Measurements from ENCODE around the gene PODXL2.
"Not testable (repeated sequence)": the region's sequence is repeated elsewhere in the genome, so short reads cannot be mapped to it uniquely, and the experiment has no call there.

Gene PODXL2

DNA sequence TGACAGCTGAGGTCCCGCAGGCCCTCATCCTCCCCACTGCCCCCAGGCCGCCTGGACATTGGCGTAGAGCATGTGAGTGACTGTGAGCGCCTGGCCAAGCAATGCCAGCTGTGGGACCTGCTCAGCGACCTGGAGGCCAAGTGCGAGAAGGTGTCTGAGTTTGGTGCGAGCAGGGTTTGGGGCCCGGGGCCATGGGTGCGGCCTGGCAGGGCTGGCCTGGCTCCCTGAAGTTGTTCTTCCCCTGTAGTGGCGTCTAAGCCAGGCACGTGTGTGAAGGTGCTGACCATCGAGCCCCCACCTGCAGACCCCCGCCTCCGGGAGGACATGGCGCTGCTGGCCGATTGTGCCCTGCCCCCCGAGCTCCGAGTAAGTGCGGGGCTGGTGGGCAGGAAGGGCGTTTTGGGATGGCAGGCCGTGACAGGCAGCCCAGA lies 48.0 kb downstream of the PODXL2 start:
- no peak for DNase-seq

DNA sequence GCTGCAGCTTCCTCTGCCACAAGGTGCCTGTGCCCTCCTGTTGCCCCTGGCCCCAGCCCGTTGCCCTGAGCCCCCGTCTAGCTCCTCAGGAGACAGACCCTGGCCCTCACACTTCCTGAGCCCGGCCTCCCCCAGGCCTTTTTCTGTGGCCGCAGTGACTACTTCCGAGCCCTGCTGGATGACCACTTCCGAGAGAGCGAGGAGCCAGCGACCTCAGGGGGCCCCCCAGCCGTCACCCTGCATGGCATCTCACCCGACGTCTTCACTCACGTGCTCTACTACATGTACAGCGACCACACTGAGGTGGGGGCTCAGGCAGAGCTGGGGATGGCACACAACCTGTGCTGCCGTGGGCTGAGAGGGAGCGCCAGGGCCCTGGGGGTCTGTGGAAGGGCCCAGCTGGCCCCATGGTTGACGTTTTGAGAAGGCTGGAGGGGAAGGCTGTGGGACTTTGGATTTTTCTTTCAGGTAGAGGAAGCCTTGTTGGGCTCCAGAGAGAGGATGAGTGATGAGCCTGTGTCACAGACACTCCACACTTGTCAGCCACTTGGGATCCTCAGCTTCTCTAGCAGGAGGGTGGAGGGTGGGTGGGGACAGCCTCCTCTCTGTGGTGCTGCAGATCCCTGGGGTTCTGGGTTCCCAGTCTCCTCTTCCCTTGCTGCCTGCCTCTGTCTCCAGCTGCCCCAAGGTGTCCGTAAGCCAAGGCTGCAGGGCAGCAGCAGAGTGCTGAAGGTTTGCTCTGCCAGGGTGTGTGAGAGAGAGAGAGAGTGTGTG lies 48.7 kb downstream of the PODXL2 start:
- DNase-seq, result no peak

DNA sequence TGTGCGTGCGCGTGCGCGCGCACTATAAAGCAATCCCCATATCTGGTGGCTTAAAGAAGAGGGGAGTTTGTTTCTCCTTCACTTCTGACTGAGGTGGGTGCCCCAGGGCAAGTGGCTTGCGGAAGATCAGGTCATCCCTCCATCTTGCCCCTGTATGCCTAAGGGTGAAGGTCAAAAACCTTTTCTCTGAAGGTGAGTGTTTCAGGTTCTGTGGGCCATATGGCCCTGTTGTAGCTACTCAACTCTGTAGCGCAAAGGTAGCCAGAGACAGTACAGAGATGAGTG lies 49.3 kb downstream of the PODXL2 start:
- DNase-seq, result no peak

DNA sequence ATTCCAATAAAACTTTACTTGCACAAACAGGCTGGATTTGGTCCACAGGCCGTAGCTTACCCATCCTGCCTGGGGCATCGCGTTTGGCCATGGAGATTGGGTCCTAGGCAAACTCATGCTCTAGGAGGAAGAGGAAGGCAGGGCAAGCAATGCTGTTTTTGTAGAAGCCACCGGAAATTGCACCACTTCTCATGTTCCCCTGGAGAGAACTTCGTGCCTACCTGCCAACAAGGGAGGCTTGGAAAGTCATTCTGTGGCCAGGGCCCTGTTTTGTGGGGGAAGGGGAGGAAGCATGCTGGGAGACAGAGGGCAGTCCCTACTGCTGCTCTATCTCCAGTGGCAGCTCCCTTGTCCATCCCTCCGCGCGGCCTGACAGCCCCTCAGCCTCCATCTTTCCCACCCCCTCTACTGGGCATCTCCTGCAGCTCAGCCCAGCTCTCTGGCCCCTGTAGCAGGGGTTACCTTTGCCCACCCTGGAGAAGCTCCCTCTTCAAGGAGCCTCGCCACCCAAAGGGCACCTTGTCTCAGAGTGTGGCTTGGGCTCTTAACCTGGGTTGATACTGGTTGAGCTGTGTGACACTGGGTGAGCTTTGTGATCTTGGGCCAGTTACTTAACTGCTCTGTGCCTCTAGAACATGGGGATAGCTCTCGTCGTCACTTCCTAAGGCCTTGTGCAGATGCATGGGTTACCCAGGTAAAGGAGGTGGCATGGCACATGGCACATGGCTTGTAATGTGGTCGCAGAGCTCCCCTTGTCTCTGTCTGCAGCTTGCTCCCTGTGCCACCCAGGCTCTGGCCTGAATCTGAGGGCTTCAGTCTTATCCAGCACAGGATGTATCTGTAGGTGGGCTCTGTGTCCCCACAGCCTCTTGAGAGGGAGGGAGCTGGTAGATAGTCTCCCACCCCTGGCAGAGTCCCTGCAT lies 49.9 kb downstream of the PODXL2 start:
- DNase-seq, result no peak

DNA sequence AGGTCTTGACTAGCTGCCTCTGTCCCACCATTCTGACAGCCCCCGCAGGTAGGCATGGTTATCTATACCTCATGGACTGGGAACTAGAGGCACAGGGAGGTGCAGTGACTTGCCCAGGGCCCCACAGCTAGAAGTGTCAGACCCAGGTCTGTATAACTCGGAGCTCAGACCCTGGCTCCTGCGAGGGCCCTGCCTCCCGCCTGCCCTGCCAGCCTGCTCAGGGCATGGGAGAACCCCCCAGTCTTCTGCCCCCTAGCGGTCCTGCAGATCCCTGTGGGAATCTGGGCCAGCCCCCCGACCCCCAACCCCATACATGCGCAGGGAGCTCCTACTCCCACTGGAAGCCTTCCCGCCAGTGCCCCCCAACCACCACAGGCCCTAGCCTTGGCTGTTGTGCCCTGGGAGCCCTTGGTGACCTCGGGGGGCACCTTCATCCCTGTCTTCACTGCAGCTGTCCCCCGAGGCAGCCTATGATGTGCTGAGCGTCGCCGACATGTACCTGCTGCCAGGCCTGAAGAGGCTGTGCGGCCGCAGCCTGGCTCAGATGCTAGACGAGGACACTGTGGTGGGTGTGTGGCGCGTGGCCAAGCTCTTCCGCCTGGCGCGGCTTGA lies 50.7 kb downstream of the PODXL2 start:
- DNase-seq, result no peak

DNA sequence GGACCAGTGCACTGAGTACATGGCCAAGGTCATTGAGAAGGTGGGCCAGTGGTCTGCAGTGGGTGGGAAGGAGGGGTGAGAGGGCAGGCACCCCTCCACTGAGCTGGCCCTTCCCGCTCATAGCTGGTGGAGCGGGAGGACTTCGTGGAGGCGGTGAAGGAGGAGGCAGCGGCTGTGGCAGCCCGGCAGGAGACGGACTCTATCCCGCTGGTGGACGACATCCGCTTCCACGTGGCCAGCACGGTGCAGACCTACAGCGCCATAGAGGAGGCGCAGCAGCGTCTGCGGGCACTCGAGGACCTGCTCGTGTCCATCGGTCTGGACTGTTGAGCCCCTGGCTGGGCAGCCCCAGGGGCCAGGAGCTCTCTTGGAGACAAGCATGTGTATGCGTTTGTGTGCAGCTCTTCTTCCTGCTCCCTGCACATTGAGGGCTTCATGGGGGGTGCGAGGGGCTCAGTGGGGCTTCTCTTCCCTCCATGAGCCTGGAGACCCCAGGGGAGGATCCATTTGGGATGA lies 51.2 kb downstream of the PODXL2 start:
- no peak for DNase-seq

DNA sequence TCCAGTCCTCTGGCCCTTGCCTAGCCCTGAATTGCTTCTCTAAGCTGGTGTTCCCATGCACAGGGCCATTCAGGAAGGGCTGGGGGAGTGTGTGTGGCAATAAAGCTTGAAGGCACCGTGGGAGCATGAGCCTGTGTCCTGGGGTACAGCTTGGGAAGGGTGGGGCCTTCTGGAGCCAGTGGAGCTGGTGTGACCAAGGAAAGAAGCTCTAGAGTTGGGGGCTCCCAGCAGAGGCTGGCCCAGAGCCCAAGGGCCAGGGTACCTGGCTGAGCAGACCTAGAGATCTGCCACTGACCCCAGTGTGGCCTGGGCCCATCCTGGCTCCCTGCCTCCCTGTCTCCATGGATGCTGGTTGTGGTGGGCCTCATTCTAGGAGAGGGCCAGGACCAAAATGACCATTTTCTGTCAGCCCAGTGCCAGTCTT lies 51.8 kb downstream of the PODXL2 start:
- DNase-seq, result no peak

DNA sequence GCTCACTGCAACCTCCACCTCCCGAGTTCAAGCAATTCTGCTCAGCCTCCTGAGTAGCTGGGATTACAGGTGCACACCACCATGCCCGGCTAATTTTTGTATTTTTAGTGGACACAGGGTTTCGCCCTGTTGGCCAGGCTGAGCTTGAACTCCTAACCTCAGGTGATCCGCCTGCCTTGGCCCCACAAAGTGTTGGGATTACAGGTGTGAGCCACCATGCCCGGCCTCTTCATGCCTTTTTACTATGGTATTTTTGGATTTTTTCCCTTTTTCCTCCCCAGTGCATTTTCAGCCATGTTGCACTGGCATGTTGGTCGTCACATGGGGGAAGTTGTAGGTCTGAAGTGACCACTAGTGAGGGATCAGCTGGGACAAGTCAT lies 53.2 kb downstream of the PODXL2 start:
- DNase-seq, result not testable (repeated sequence)

DNA sequence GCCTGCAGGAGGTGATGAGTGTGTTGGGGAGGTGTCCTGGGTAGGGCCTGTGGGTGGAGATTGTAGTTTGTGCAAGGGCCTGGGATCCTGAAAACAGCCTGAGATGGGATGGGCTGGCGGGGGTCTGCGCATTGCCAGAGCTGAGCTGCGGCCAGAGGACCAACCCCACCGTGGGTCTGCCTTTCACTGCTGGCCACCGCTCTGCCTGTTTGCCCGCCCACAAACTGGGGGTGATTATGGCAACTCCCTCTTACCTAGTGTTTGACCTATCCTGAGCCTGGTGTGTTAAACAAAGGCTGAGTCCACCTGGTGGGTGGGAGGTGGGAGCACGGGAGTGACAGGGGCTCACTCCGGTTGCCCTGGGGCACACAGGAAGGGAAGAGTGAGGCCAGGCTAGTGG lies 53.6 kb downstream of the PODXL2 start:
- no peak for DNase-seq

DNA sequence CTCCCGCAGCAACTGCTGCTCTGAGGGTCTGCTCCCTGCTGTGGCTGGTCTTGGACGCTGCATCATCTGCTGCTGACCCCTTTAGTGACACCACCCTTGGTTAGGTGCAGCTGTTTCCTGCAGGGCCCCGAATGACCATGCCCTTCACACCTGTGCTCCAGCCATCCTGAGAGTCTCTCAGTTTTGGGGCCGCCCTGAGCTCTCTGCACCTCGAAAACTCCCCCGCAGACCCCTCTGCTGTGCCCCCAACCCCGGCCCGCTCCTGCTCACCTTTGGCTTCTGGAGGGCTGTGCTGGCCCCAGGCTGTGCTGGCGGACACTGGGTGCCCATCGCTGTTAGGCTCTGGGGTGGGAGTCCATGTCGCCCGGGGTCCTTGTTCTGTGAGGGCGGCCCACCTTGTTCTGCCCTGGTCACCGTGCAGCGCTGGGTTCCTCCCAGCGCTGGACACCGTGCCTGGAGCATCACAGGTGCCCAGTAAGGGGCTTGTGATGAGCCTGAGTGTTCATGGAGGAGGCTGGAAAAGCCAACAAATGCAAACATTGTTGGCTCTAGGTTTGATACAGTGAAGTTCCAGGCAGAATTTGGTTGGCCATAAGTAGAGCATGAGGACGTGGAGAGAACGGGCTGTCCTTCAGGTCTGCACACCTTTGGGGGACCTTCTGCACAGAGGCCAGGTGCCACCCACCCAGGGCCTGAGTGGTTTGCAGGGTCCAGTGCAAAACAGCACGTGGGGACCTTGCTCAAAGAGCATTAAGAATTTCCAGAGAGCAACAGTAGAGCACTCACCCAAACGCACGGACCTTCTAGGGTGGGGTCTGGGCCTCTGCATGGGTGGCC lies 56.1 kb downstream of the PODXL2 start:
- no peak for DNase-seq

DNA sequence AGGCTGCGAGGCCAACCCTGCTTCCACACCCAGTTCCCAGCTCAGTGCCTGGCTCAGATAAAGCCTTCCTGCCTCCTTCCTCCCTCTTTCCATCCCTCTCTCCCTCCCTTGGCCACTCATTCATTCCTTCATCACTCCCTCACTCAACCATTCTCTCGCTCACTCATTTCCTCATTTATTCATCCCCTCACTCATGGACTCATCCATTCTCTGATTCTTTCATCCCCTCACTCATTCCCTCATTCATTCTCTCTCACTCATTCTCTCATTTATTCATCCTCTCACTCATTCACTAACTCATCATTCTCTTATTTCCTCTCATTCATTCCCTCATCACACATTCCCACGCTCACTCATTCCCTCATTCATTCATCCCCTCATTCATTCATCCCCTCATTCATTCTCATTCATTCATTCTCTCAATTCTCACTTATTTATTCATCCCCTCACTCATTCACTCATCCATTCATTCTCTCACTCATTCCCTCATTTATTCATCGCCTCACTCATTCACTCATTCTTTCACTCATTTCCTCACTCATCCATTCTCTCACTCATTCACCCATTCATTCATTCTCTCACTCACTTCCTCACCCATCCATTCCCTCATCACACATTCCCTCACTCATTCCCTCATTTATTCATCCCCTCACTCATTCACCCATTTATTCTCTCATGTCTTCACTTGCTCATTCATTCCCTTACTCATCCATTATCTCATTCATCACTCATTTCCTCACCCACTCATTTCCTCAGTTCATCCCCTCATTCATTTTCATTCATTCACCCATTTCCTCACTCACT lies 56.9 kb downstream of the PODXL2 start:
- DNase-seq, result no peak

DNA sequence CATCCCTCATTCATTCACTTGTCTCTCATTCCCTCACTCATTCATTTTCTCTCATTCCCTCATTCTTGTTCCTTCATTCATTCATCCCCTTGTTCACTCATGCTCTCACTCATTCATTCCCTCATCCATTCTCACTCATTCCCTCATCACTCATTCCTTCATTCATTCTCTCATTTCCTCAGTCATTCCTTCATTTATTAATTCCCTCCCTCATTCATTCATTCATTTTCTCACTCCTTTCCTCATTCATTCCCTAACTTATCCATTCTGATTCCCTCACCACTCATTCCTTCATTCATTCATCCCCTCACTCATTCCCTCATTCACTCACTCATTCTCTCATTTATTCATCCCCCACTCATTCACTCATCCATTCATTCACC lies 57.5 kb downstream of the PODXL2 start:
- no peak for DNase-seq

DNA sequence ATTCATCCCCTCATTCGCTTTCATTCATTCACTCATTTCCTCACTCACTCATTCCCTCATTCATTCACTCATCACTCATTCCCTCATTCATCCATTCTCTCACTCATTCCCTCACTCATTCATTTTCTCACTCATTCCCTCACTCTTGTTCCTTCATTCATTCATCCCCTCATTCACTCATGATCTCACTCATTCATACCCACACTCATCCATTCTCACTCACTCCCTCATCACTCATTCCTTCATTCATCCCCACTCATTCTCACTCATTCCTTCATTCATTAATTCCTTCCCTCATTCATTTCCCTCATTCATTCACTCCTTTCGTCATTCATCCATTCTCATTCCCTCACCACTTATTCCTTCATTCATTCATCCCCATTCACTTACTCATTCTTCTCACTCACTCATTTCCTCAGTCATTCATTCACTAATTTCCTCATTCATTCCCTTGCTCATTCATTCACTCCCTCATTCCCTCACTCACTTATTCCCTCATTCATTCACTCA lies 58.3 kb downstream of the PODXL2 start:
- DNase-seq, result no peak

DNA sequence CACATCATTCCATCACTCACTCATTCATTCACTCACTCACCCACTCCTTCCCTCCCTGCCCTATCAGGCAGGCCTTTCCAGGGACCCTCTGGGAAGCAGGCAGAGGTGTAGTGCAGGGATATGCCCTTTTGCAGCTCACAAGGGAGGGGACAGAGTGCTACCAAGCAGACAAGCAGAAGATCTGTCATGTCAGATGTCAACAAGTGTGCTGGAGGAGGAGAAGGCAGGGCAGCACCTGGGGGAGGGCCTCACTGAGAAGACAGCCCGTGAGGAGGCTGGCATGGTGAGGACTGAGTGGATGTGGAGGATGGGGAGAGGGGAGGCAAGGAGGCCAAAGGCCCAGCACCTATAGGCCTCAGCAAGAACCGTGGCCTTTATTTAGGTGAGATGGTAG lies 59.0 kb downstream of the PODXL2 start:
- DNase-seq, result no peak

DNA sequence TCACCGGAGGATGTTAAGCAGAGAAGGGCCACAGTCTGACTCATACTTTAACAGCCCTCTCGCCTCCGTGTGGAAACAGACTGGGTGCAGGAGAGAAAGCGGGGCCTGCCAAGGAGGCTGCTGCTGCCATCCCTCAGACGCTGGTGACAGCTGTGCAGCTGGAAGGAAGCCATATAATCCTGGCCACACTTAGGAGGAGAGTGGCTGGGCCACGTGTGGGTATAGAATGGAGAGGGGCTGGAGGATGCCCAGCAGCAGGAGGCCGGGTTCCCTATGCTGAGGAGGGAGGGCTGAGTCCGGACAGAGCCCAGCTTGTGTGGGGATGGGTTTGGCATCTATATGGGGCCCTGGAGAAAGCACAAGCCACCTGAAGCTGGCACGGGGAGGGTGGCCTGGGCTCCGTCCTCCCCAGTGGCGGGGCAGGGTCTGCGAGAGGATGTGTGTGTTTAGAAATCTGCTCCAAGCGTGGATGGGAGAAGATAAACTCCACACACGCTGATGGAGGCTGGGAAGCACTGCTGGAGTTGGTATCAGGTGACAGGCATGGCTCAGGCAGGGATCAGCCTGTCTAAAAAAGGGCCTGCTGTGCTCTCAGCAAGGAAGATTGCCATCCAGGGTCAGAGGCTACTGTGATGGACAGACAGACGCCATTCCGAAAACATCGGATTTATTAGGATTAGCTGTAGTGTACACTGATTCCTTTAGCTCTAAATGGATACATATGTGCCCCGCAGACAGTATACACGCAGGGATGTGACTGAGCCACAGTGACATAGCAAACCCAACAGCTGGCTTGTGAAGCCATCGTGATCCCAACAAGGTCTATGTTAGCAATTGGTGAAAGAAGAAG lies 59.7 kb downstream of the PODXL2 start:
- DNase-seq, result no peak

DNA sequence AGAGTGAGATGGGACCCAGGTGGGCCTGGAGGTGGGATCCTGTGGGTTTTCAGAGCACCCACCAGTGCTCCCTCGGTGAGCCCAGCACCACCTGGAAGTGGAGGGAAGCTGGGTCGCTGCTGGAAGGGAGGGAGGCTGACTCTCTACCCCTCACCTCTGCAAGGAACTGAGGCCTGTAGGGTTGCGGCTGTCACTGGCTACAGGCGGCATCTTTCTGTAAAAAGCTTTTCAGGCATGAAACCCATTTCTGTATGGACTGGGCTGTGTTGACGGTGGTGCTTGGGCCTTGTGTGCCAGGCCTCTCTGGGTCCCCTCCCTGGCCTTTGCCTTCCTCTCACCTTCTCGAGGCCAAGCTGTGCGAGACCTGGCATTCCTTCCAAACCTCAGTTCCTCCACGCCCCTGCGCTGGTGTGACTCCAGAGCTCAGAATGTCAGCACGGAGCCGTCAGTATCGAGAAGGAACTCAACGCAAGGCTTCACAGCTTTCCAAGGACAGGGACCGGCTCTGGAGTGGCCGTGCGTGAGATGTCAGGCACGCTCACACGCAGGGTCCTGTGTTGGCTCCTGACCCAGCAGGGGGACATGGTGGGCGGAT lies 60.4 kb downstream of the PODXL2 start:
- DNase-seq, result no peak

DNA sequence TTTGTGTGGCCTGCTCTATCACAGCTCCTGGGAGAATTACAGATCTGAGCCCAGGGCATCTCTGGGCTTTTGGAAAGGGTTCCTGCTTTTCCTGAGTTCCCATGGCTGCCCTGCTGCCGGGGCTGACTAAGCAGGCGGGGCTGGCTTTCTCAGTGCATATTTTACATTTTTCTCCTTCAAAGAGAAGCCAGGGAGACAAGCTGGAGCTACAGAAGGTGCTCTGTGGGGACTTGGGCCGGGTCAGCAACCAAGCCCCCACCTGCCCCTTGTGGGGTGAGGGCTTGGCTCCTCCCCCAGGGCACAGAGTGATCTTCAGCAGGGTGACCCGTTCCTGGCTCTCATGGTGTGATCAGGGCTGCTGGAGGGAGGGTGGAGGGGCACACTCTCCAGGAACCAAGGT lies 61.1 kb downstream of the PODXL2 start:
- no peak for DNase-seq

DNA sequence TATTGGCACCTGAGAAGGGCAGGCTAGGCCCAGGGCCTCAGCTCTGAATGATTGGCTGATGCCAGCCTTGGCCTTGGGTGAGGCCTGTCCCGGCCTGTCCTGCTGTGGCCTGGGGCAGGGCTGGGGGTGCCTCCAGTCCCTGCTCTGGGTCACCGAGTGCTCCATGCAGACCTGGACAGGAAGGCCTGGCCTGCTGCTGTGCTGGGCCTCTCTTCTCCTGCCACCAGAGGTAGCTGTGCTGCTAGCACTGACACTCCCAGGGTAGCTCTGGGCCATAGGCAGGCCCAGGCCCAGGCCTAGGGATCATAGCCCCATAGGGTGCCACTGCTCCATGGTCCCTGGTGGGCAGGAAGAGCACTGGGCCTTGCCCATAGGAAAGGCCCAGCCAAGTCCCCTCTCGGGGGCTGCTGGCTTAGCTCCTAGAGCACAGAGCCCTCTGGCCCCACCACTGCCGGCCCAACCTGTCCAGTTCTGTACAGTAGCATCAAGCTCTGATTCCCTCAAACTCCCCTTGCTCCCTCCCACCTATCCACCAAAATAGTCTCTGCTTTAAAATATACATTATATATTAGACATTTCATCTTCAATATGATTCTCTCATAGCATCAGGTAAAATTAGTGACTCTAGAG lies 62.0 kb downstream of the PODXL2 start:
- peak; percentile 33 for DNase-seq

DNA sequence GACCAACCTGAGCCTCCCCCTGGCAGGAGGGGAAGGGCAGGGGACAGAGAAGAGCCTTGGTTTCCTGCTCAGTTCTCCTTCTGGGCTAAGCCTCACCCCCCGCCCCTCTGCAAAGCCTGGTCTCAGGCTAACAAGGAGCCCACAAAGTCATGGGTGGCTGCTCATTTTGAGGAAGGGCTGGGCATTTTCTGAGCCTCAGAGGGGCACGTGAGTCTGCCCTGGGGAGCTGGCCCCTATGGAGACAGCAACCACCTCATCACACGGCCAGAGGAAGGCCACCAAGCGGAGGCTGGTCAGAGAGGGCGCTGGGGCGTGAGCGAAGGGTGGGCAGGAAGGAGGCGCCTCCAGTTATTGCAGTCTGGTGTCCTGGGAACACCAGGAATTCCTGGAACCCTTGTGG lies 62.5 kb downstream of the PODXL2 start:
- no peak for DNase-seq

DNA sequence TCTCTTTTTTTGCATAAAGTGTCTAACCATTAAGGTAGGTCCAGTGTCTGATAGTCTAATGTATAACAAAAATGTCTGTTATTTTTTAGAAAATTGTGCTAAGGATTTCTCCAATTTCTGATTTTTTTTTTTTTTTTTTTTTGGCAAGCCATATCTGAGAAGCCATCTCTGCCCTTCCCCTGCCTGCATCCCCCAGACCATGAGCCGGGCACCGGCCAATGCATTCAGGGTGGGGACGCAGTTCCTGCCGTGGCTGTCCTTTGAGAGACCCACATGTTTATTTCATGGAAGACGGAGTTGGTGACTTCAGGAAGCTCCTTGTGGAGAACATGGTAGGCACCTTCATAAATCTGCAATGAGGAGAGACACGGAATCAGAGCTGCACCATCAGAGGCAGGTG lies 63.0 kb downstream of the PODXL2 start:
- no peak for DNase-seq

All from NCI-H526 treated with DMSO at 0.1 percent for 48 hours (cell line).